ENCODE measurements around the gene KCNMB2.

DNA sequence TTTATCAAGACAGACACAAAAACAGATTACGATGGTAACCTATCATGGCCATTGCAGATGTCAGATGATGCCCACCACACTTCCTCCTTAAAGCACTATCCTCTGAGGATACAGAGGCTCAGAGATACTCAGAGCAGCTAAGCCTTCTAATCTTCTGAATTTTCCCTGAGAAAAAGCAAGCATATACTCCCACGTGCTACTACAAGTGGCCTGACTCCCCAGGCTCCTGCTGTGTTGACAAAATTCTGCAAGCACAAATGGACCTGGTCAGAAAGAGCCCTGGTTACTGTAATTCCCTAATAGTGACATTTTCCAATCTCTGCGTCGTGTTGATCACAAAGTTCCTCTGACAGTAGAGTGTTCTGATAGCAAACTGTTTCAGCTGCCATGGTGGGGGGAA is 207.1 kb downstream of the KCNMB2 start:
- TF ChIP-seq POLR2A (IDR thresholded peaks at IDR 0.05): no peak
- TF ChIP-seq, protein P1, sequence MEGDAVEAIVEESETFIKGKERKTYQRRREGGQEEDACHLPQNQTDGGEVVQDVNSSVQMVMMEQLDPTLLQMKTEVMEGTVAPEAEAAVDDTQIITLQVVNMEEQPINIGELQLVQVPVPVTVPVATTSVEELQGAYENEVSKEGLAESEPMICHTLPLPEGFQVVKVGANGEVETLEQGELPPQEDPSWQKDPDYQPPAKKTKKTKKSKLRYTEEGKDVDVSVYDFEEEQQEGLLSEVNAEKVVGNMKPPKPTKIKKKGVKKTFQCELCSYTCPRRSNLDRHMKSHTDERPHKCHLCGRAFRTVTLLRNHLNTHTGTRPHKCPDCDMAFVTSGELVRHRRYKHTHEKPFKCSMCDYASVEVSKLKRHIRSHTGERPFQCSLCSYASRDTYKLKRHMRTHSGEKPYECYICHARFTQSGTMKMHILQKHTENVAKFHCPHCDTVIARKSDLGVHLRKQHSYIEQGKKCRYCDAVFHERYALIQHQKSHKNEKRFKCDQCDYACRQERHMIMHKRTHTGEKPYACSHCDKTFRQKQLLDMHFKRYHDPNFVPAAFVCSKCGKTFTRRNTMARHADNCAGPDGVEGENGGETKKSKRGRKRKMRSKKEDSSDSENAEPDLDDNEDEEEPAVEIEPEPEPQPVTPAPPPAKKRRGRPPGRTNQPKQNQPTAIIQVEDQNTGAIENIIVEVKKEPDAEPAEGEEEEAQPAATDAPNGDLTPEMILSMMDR (IDR thresholded peaks at IDR 0.05 in 4 of 5, conservative IDR thresholded peaks at IDR 0.05 in 1 of 5): no peak

Data from gastrocnemius medialis (tissue), 4 donors.